HG02571 (cell line): ENCODE measurements around the gene KCNQ1.

Source experiments
- ATAC-seq: cut with Tn5 transposase; IDR thresholded peaks from one replicate; pipeline ENCODE4 v1.9.1; 2021; ENCODE audit warnings: mild to moderate bottlenecking, moderate library complexity; ENCODE audit not compliant: unreplicated experiment

The KCNQ1 gene

DNA sequence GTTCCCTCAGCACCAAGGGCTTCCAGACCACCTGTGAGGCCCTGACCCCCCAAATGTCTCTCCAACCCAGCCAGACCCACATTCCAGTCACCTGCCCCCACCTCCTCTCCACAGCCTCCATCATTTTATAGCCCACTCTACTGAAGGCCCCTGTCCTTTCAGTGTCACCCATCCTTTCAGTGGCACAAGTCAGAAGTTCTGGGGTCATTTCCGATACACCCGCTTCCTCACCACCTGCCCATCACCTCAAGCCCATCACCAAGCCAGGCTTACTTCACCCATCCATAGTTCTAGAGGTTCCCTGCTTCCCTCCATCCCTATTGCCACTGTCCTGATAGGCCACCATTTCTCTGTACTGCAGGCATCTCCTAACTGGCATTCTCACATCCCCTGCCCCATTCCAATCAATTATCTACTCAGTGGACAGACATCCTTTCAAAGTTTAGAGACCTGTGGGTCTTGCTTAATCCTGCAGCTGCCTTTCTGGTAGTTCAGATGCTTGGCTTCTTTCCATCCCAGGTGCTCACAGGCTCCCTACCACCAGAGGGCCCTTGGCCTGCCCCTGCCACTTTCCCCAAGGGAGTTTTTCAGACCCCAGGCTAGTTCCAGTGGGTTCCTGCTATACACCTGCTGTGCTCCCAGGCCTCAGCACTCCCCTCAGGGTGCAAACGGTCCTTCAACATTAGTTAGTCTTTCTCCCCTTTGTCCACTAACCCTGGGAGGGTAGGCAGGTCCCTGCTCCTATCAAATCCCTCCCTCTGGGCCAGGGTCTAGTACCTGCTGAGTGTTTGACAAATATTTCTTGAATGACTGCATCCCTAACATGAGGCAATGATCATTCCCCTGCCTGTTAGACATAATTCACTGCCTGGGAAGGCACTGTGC is 247.4 kb downstream of the KCNQ1 start:
- ATAC-seq, result no peak

- ATAC-seq, result no peak
Observed at GRCh38 chr11:2693271-2694261, 248.8 kb downstream of the KCNQ1 start.

- ATAC-seq, result no peak
Observed at GRCh38 chr11:2694495-2694894, 249.7 kb downstream of the KCNQ1 start.

- no peak for ATAC-seq
Observed at GRCh38 chr11:2694995-2695939, 250.5 kb downstream of the KCNQ1 start.

GRCh38 chr11:2696455-2696854 is 251.6 kb downstream of the KCNQ1 start:
- ATAC-seq, result no peak

- no peak for ATAC-seq
Observed at GRCh38 chr11:2697866-2698265, 253.1 kb downstream of the KCNQ1 start.

DNA sequence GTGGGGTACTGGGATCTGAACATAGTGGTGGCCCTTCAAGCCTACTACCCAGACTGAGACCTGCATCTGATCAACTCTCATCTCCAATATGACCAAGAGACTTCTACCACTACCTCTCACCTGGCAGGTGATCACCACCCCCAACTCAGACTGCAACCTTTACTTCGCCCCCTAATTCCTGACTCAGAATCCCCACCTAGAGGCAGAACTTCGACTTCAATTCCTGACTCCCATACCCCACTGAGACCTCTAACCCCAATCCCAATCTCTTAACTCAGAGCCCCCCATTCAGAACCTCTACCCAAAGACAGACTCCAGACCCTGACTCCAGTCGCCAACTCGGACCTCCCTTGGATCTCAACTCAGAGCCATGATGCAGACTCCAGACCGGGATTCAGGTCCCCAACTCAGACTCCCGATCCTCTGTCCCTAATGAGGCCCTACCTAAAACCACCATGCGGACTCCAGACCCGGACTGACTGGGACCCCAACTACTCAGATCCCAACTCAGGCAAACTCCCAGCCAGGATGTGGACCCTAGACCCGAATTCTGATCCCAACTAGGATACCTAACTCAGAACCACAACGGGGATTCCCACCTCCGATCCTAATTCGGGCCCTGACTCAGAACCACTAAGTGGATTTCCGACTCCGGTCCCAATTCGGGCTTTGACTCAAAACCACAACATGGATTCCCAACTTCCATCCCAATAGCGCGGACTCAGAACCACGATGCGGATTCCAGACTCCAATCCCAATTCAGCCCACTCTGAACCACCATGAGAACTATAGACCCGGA is 253.8 kb downstream of the KCNQ1 start:
- ATAC-seq, result no peak

DNA sequence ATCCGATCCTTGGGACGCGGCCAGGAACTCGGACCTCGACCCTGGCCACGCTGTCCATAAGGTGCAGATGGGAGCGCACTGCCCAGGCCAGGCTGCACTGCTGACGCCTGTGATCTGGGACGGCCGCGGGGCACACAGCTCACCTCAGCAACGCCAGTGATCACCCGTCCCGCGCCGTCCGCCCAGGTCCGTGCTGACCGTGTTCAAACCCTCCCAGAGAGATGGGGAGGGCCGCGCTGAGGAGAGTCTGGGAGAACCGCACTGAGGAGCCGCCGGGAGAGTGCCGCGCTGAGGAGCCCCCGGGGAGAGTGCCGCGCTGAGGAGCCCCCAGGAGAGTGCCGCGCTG is 254.3 kb downstream of the KCNQ1 start:
- ATAC-seq, result no peak

DNA sequence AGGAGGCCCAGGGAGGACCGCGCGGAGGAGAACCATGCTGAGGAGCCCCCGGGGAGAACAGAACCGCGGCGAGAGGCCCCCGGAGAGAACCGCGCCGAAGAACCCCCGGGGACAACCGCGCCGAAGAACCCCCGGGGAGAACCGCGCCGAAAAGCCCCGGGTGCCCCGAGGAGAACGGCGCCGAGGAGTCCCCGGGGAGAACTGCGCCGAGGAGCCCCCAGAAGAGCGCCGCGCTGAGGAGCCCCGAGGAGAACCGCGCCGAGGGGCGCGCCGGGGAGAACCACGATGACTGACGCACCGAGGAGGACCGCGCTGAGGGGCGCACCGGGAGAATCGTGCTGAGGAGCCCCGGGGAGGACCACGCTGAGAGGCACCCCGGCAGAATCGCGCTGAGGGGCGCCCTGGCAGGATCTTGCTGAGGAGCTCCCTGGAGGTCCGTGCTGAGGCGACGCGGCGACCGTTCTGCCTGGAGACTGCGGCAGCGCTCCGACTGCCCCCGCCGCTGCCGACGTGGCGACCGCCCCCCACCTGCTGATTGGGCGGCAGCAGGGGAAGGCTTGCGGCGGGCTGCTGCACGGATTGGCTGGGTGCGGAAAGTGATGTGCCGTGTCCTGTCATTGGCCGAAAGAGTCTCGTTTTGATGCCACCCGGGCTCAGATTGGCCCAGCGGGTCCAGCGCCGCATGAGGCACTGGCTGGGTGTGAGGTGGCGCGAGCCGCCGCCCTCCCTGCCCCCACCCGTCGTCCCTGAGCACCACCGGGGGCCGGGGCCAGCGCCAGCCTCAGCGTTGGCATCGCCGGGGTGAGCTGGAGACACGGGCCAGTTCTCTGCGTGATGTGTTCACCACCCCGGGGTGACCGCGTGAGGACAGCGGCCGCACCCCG is 255.0 kb downstream of the KCNQ1 start, which contains the start of gene KCNQ1OT1:
TSS of gene KCNQ1OT1 (minus strand) at position 464 of the 884 bp plus-strand sequence.
- peak; percentile 85 for ATAC-seq

DNA sequence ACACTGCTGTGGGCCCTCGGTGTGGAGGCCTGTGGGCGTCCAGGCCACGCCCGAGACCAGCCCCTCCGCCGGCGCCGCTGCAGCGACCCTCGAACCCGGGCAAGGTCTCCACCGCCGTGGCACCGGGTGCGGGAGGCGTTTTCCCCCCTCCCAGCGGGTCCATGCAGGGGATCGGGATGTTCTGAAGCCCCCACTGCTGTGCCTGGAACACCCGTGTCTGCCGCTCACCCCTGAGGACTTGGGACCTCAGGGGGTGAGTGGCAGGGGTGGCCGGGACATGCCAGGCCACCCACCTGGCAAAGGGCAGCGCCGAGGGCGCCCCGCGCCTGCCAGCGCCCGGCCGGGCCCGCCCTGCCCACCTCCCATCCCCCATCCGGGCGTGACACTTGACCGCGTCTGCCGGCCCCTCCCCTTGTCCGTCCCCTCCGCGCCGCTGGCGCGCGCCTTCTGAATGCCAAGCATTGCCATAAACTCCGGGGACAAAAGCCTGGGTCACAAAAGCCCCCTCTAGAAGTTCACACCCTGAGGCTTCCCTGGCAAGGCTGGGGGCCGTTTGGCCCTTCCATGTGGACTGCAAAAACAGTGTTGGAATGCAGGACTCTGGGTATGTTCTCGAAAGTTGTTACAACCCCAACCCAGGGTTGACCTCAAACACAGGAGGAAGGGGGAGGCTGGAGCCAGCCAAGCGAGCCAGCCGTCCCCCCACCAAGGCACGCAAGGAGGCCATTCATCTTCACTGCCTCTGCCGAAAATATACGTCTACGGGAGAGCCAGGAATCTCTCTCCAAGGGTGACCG is 255.8 kb downstream of the KCNQ1 start:
- ATAC-seq, result peak; percentile 9

DNA sequence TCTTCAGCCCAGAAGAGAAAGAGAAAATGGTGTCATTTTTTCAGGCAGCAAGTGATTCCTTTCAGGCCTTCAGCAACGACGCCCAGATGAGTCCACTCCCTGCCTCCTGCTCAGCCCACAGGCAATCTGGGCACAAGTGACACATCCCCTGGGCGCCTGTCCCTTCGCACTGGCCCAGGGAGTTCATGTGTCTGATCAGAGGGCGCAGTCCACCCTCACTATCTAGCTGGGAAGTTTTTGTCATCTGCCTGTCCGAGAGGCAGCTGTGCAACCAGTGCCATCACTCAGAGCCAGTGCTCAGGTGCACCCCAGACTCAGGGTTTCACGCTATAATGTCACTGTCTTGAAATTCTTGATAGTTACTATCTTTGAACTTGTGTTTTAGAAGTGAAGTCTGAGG is 256.4 kb downstream of the KCNQ1 start:
- ATAC-seq, result no peak

- no peak for ATAC-seq
Observed at GRCh38 chr11:2701898-2702434, 257.2 kb downstream of the KCNQ1 start.

DNA sequence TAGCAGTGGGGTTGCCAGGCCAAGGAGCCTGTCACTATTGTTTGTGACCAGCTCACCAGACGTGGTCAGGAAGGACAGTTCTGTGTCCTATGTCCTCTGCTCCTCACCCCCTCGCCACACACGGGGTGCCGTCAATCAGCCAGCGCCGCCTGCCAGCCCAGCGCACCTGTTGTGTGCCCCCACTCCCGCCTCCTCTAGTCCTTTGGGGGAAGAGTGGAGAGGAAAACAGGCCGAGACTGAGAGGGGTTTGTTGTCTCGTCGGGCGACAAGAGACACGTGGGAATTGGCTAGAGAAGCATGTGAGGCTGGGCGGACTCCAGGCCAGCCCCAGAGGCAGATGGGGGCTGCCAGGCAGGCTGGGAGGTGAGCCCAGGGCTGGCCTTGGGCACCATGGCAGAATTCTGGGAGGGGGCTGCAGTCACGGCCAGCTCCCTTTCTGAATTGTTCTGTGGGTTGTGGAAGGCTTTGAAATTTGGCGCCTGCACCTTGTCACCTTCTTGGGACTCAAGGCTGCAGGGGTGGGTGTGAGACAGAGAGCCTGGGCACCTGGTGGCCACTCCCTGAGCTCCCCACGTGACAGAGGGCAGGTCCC is 258.1 kb downstream of the KCNQ1 start:
- ATAC-seq, result no peak

DNA sequence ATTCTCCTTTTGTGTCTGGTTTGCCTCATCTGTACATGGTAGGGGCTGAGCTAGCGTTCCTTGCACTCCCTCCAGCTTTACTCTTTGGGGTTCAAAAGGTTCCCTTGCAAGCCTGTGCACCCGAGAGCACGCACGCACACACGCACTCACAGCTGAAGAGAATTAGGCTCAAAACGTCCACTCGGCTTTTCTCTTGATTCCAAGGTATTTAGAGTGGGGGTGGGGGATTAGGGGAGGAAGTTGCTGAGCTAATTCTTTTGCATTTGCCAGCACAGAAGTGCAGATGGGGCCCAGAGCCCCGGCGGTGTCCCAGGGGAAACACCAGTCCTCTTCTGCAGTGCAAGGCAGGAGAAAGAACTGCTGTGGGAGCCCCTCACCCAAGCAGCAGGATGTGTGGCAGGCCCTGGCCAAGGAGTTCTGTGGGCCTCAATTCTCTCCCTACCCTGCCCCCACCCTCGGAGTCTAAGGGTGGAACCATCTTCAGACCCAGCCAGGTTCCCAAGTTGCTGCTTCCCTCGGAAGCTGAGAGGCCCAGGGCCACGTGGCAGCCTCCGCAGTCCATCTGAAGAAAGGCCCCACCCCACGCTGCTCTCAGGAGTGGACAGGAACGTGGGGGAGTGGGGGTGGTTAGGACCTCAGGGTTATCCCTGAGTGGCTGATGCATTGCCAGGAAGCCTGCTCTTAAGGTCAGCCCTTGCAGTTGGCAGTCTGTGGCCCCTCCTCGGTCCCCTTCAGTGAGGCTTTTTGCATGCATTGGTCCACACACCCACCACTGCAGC is 258.7 kb downstream of the KCNQ1 start:
- ATAC-seq, result no peak

DNA sequence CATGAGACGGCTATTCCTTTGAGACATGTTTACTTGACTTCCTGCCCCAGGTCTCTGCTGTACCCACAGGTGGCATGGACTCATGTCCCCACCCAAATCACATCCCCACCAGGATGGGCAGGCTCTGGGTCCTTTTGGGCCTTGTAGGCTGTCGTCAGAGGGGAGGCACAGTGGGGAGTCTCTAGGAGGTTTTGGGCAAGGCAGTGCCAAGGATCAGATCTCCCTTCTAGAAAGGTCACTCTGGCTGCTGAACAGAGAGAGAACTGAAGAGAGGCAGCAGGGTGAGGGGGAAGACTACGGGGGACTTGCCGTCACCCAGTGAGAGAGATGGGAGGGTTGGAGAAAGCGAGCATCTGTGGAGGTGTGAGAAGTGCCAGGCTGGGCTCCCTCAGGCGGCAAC is 259.5 kb downstream of the KCNQ1 start:
- no peak for ATAC-seq

GRCh38 chr11:2704896-2705606 is 260.2 kb downstream of the KCNQ1 start:
- ATAC-seq, result no peak
